ENCODE data around the gene IQCH.
"Not testable (repeated sequence)": the region's sequence is repeated elsewhere in the genome, so short reads cannot be mapped to it uniquely, and the experiment has no call there.

Gene IQCH

DNA sequence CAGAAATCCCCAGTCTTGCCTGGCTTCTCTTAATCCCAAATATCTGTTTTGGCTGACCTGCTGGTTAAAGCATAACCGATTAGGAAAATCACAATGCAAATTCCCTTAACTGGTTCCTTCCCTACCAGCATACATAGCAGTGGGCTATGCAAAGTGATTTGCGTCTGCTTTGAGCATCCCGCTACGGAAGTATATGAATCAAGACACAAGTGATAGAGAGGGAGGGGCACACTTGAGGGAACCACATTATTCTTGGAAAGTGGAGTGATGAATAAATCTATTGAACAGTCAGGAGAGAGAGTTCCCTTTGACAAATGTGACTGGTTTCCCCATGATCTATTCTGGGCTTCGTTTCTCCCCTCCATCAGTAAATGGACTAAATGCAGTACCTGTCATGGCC, 146.8 kb downstream of the IQCH start:
- no peak for DNase-seq

DNA sequence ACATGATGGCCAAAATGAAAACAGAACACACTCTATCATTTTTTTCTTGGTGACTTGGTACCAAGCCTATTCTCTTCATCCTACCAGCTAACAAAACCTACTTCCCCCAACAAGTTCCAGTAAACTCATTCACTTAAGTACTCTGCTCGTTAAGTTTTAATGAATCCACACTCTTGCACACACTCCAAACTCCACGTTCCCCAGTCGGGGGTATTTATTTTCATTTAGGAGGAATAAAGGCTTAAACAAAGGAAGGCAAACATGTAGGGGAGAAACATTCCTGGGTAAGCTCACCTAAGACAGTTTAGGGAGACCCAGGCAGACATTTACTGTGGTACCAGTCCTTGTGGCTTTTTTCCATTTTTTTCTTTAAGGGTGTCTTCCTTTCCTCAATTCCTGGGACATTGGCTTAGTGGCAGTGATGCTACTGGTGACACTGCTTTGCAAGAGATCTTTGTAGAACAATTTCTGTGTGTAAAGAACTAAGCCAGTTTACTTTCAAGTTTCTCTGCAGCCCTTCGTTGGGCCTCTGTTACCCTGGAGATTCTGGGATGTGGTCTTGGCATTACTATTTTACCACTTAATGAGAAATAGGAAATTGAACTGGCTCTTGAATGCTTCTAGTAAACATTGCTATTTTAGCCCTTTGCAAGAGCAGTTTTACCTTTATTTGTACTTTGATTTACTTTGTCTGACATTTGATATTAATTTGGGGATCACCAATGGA, 149.0 kb downstream of the IQCH start:
- DNase-seq, result no peak

DNA sequence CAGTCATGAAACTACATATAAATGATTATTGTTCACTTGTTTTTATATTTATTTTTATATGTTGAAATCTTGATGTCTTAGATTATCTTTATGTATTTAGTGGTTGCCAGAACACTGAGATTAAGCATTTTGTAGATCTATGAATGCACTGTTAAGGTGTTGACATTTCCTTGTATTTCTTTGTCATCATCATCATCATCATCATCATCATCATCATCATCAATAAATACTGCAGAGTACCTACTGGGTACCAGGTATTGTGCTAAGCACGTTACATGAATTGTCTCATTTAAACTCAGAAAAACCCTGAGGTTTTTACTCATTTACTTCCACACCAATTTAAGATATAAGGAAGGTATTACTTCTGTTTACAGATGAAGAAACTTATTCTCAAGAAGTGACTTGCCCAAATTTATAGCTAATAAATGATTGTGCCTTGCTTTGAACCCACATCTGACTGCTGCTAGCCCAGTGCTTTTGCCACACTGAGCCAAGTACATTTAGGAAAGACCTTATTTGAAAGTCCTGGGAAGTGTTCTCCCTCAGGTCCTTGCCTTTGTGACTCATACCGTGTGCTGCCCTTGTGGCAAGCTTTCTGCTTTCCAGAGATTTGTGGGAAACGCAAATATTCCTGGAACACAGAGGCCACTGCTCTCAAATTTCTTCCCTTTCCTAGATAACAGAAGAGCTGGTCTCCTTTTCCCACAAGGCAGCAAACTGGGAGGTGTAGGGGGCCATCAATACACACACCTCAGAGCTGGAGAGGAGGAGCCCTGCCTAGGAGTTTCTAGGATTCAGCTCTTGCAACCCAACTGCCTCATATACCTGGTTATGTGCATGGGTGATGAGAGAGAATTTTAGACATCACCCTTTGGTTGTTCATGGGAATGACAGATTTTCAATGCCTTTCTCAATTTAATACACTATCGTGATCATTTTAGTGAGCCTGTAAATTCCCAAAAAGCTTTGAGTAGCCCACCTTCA, 150.9 kb downstream of the IQCH start:
- DNase-seq, result no peak

DNA sequence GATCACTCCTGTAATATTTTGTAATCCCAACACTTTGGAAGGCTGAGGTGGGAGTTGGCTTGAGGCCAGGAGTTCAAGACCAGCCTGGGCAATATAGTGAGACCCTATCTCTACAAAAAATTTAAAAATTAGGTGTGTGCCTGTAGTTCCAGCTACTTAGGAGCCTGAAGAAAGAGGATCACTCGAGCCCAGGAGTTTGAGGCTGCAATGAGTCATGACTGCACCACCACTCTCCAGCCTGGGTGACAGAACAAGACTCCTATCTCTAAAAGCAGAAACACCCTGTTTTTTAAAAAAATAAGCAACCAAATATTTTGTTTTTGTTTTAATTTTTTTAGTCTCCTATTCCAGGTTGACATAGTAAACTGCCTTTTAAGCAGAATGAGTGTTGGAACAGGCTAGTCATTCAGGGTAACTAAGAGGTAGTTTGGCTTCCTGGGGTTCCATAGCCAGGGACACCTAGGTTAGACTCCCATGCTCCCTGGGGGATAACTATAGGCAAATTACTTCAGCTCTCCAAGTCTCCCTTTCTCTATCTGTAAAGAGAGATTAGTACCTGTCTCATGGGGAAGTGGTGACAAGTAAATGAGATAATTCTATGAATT, 151.8 kb downstream of the IQCH start:
- no peak for DNase-seq

DNA sequence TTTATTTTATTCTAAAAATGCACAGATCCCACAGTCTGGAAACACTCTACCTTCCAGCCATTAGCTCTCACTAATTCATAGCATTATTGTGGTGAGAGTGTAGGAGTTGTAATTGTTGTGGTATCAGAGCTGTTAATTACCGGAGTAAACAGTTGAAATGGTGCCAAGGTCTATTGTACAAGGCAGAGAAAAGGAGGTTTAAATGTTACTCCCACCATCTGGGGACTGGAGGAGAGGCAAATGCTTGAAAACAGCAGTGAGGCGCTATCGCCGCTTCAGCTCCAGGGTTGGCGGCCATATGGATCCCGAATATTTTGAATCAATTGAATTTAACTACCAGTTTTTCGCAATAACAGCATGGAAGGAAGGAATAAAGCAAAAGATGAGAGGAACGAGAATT, 153.2 kb downstream of the IQCH start:
- no peak for DNase-seq

DNA sequence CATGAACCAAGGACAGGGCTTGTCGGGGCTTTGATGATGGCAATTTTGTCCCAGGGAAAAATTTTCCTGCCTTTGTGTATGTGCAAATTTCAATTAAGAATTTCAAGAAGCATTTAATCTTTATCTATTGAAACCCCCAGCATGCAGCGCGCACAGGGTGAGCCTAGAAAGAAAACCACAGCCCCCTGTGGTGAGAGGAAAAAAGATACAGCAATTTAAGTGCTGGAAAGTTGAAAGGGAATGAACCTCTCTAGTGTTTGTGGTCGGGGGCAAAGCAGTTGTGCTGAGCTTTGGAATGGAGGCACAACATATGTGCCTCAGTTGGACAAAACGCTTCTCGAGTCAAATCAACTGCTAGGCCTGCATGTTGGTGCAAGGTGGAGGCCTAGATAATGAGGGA, 154.6 kb downstream of the IQCH start:
- DNase-seq, result no peak

DNA sequence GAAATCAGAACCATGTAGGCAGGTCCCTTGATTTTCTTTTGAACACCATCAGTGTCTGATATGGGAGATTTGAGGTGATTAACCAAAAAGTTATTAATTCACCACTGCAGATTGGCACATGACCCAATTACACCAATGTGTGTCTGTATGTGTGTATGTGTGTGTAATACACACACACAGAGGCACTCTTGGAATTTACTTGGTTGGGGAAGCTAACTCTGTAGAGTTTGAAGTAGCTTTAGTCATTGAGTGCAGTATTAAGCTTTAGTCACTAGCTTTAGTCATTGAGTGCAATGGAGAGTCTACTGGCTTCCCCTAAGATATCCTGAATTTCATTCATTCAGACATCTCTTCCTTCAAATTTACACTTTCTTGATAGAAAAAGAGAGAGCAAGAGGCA, 156.9 kb downstream of the IQCH start:
- no peak for DNase-seq

DNA sequence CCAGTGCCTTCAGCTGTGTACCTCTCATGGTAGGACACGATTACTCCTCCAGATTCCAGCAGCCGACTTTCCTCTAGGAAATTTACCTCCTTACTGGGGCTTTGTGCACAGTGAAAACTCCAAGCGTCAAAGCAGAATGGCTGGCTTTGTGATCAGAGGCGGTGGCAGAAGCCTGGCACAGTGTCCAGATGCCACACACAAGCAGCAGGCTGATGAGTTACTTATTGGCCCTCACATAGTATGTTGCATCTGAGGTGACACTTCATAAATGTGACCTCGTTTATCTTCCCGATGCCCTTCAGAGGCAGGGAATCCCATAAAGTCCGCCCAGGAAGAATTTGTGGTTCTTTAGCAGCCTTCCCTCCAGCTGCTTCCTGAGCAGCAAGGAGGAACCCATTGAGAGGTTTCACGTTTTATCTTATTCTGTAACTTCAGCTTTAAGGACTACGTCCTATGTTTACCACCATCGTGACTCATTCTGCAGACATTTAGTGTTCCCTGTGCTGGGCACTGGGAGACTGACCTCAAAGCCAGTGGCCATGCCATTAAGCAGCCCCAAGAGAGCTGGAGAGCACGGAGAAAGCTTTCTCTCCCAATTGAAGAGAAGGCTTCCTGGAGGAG, 159.3 kb downstream of the IQCH start:
- no peak for DNase-seq

DNA sequence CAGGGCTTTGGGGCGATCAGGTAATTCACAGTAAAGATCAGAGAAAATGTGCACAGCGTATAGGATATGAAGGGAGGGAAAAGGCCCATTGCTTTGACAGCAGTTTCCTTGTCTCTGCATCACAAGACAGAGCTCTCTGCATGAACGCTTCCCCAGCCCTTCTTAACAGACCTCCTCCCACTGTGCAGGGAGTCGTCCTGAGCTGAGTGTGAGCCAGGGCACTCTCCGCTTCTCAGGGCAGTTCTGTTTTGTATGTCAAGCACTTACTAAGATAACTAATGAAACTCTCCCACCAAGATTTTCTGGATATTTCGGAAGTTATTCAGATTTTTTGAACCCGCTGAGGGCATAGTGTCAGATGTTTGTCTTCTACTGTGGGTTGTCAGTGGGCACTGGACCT, 160.6 kb downstream of the IQCH start:
- DNase-seq, result no peak

DNA sequence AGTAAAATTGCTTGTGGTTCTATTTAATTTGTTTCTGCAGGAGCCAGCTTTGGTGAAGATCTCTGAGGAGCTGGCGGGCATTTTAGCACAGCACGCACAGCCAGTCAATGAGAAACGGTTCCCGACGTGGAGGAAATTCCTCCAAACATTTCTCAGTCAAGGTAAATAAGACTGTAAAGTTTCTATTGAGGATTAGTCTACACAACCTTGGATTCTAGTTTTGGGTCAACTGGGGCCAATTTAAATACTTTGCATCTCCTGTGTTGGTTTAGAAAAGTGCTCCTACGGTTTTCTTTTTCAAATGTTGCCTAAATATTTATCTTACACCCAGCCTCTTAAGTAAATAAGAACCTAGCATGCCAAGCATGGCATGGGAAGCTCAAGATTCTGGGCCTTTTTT, 162.3 kb downstream of the IQCH start:
- DNase-seq, result no peak

DNA sequence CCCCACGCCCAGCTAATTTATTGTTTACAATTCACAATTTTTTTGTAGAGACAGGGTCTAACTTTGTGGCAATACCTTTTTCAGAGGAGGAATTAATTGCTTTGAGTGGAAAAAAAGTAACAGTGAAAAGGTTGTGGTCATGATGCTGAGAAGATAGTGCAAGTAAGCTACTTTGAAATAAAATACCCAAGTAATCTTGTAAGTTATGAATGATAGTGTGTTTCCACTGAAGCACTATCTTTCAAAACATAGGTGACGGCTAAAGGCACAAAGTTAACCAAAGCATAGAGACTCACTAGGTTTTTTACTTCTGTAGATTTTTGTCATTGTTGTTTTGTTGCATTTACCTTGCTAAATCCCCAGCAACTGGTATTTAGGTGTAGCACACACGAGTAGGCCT, 165.1 kb downstream of the IQCH start:
- DNase-seq, result no peak

DNA sequence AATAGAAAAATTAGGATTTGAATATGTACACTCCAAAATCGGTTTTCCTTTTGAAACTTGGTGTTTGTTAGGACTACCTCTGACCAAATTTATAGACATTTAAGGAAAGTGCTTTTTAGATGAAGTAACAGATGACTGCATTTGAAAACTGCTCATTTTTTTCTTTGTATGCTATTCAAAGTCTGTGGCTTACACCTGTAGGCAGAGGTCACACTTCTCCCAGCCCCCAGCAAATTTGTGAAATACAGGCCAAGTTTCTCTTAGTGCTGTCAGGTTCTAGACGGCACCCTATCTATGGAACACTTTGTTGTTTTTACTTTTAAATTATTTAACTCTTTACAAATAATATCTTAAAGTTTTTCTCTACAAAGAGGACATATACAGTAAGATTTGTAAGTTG, 165.6 kb downstream of the IQCH start:
- no peak for DNase-seq

DNA sequence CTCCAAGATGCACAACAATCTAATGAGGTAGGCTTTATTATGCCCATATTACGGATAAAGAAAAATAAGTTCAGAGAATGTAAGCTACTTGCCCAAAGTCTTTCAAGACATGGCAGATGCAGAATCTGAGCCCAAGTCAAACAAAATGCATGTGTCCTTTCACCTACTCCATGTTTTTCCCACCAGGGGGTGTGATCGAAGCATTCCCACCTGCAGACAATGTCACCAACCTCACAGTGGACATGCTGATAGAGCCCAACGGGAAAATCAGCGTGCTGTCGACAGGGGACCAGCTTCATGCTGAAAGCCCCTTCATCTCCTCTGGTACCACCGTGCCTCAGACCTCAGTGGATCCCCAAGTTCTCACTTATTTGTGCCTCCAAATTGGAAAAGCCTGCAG, 166.5 kb downstream of the IQCH start:
- no peak for DNase-seq

DNA sequence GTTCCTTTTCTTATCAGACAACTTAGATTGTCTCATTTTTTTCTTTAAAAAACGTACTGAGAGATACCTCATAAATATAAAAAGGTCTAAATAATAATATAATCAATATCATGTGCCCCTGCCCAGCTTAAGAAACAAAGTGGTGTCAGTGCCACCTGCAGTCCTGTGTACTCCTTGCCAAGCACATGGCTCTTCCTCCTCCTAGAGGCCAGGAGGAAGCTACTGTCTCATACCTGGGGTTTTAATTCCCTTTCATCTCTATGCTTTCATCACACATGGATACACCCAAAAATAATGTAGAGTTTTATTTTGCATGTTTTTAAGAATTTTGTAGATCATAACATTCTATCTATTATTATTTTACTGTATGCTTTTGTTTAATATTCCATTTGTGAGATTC, 167.7 kb downstream of the IQCH start:
- no peak for DNase-seq

DNA sequence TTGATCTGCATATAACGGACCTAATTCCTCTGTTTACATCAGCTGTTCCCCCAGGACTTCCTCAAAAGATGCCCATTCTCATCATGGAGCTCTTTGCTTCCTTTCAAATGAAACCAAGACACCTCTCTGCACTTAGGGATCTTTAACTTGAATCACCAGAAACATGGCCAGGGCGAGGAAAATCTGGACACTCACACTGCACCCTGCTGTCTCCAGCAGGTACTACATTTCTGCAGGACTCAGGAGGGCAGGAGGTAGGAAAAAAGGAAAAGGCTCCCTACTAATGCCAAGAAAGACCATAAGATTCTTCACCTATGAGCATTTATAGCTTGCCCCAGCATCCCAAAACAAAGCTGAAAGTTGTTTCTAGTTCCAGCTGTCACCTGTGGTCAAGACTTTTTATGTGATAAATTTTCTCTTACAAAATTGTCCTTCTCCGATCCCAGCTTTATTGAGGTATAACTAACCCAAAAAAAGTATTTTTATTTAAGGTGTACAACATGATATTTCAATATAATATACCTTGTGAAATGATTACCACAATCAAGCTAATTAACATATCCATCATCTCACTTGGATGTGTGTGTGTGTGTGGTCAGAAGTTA, 179.0 kb downstream of the IQCH start:
- DNase-seq, result no peak

DNA sequence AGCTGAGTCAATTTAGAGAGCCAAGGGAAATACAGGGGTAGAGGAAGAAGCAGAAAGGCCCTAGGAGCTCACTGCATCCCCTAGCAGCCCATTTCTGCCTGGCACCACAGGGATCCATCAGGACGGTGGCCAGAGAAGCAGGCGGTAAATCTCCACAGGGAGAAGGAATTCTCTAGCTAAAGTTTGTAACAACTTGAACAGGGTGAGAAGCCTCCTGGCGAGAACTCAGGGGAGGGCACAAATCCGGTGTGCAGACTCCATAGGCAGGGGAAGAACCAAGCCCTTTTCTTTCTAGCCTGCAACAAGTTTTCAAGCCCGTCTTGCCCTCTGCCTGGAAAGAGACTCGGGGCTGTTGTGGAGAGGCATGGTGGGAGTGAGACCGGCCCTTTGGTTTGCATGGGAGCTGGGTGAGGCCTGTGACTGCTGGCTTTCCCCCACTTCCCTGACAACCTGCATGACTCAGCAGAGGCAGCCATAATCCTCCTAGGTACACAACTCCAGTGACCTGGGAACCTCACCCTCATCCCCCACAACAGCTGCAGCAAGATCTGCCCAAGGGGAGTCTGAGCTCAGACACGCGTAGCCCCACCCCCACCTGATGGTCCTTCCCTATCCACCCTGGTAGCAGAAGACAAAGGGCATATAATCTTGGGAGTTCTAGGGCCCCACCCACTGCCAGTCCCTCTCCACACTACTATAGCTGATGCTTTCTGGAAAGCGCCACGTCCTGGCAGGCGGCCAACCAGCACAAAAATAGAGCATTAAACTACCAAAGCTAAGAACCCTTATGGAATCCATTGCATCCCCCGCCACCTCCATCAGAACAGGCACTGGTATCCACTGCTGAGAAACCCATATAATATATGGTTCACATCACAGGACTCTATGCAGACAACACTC, 182.0 kb downstream of the IQCH start:
- DNase-seq, result not testable (repeated sequence)

DNA sequence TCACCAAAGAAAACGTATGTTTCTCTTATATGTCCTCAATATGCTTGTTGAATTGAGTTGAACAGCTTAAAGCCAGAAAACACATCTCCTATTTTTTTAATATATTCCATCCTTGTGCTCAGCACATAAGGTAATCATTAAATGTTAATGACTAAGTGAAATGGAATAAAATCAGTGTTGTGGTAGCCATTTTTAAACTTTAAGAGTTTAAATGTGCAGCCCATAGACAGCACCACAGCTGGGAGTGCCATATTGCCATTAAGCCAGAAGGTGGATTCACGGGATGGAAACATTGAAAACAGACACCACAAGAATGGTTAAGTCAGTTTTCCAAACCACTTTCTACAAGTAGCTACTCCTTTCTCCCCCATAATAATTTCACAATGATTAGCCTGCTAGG, 189.5 kb downstream of the IQCH start:
- no peak for DNase-seq

DNA sequence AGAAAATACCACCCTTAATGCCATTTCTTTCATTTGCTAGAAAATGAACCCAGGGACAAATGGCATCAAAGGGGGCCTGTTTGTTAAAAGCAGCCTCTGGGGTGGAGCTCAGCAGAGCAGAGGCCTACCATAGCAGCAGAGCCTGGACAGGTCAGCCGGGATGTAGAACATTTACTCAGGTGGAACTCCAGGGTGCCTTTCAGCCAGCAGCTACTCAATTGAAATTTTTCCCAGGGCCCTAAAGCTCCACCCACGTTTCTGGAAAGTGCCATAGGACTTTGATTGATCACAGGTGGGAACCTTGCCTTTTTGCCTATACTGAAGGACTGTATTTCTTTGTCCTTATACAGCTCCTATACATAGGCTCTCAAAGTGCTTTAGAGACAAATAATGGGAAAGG, 191.9 kb downstream of the IQCH start:
- DNase-seq, result no peak

DNA sequence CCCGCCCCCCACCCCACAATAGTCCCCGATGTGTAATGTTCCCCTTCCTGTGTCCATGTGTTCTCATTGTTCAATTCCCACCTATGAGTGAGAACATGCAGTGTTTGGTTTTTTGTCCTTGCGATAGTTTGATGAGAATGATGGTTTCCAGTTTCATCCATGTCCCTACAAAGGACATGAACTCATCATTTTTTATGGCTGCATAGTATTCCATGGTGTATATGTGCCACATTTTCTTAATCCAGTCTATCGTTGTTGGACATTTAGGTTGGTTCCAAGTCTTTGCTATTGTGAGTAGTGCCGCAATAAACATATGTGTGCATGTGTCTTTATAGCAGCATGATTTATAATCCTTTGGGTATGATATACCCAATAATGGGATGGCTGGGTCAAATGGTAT, 193.8 kb downstream of the IQCH start:
- not testable (repeated sequence) for DNase-seq

DNA sequence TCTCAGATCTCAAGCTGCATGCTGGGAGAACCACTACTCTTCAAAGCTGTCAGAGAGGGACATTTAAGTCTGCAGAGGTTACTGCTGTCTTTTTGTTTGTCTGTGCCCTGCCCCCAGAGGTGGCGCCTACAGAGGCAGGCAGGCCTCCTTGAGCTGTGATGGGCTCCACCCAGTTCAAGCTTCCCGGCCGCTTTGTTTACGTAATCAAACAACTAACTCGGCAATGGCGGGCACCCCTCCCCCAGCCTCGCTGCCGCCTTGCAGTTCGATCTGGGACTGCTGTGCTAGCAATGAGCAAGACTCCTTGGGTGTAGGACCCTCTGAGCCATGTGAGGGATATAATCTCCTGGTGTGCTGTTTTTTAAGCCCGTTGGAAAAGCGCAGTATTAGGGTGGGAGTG, 199.1 kb downstream of the IQCH start:
- DNase-seq, result not testable (repeated sequence)

DNA sequence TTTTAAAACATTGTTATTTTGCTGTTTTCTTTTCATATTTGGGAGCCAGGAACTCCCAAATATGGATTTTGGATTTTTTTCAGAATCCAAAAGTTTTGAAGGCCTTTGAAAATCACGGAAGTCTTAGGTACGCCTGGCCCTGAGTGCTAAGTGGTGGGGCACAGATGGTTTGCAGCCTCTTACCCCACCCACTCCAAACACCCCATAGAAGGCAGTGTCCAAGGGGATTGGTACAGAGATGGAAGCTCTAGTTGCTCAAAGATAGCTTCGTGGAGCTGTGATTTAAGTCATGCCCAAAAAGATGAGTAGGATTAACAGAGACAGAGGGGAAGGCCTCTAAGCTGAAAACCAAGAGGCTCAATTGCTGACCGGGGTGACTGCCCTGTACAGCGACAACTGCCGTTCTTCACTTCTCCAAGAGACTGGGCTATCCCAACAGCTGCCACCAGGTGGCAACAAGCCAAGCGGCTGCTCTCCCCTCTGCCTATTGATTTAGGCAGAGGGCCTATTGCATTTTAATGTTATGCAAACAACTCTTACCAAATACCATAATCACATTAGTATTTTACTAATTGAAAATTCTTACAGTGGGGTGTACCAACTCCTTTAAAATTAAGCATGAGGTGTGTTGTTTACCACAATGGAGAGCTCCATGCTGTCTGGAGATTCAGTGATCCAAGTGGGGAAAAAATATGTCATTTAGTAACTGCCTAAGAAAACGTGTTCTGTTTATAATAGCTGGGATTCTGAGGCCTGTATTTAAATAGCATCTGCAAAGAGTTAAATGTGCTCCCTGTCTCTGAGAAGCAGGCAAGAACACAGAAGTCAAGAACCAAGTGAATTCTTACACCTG, 202.3 kb downstream of the IQCH start:
- DNase-seq, result peak; percentile 84
